ENCODE measurements around the gene CRAT. TPM values are rescaled to one million over a fixed set of nuclear protein-coding genes. Genes with fewer than 3 reads are reported as not detected.
A peak's percentile ranks its signal among the peaks of the same experiment; 100 is the strongest.

CRAT gene
- total RNA-seq, 1 donor from 2014 or later, result 10.1 TPM

- Histone ChIP-seq H4K20me1 (ENCODE audit: low read depth) (peaks cover 4% of the 10 kb centered on the region), H3K4me2 (no peak overlapping the region), H3K36me3 (no peaks in the 10 kb centered on the region), H2AFZ (replicated peaks) (no peak overlapping the region), H3K27me3 (no peaks in the 10 kb centered on the region), H3K9me3 (ENCODE audit: low read depth) (no peaks in the 10 kb centered on the region), H3K4me1 (peaks cover 7% of the 10 kb centered on the region), H3K27ac (no peak overlapping the region), H3F3A (ENCODE audit: low read depth) (no peaks in the 10 kb centered on the region), H3K4me3 (no peak overlapping the region), H3K9ac (no peak overlapping the region), H3K79me2 (ENCODE audit: low read depth) (peaks cover 25% of the 10 kb centered on the region)
- Mint-ChIP-seq H3K27ac (no peak overlapping the region), H3K4me3 (no peak overlapping the region), H3K9me3 (no peaks in the 10 kb centered on the region), H3K4me1 (peaks cover 13% of the 10 kb centered on the region), H3K36me3 (no peaks in the 10 kb centered on the region), H3K27me3 (ENCODE audit: insufficient read depth, low read depth) (peaks cover 8% of the 10 kb centered on the region)
- TF ChIP-seq EZH2phosphoT487 (IDR thresholded peaks at IDR 0.05), result no peak
- no peak for TF ChIP-seq CTCF (IDR thresholded peaks at IDR 0.05)
- TF ChIP-seq EZH2 (IDR thresholded peaks at IDR 0.05), result no peak
- DNase-seq (ENCODE audit: low spot score), result no peak
Measured at GRCh38 chr9:129077236-129077635, 33.4 kb downstream of the CRAT start.

DNA sequence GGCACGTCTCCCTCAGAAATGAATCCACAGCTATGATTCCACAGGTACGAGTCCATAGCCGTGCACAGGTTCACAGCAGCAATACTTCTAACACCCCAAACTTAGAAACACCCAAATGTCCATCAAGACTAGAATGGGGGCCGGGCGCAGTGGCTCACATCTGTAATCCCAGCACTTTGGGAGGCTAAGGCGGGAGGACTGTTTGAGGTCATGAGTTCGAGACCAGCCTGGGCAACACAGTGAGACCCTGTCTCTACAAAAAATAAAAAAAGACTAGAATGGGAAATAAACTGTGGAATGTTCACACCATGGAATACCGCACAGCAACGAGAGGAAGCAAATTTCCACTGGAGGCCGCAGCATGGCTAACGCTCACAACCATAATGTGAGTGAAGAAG is 34.0 kb downstream of the CRAT start:
- H3K27ac ChIP-seq, result no peak overlapping the region
- H3K27ac Mint-ChIP-seq, result no peak overlapping the region
- no peaks in the 10 kb centered on the region for H4K20me1 ChIP-seq (ENCODE audit: low read depth)
- H3K9ac ChIP-seq, result no peak overlapping the region
- H3K27me3 ChIP-seq, result no peaks in the 10 kb centered on the region
- no peaks in the 10 kb centered on the region for H3F3A ChIP-seq (ENCODE audit: low read depth)
- no peaks in the 10 kb centered on the region for H3K9me3 Mint-ChIP-seq
- TF ChIP-seq CTCF (IDR thresholded peaks at IDR 0.05), result no peak
- no peak for TF ChIP-seq EZH2 (IDR thresholded peaks at IDR 0.05)
- no peak for TF ChIP-seq EZH2phosphoT487 (IDR thresholded peaks at IDR 0.05)
- H2AFZ ChIP-seq (replicated peaks), result no peak overlapping the region
- H3K9me3 ChIP-seq (ENCODE audit: low read depth), result no peaks in the 10 kb centered on the region
- peaks cover 19% of the 10 kb centered on the region for H3K79me2 ChIP-seq (ENCODE audit: low read depth)
- peaks cover 8% of the 10 kb centered on the region for H3K27me3 Mint-ChIP-seq (ENCODE audit: insufficient read depth, low read depth)
- DNase-seq (ENCODE audit: low spot score), result no peak
- peaks cover 13% of the 10 kb centered on the region for H3K4me1 Mint-ChIP-seq
- H3K4me3 Mint-ChIP-seq, result peak overlapping the region; percentile 48
- H3K4me3 ChIP-seq, result no peak overlapping the region
- no peak overlapping the region for H3K4me2 ChIP-seq
- H3K4me1 ChIP-seq, result peaks cover under 1% of the 10 kb centered on the region
- no peaks in the 10 kb centered on the region for H3K36me3 ChIP-seq
- H3K36me3 Mint-ChIP-seq, result no peaks in the 10 kb centered on the region

DNA sequence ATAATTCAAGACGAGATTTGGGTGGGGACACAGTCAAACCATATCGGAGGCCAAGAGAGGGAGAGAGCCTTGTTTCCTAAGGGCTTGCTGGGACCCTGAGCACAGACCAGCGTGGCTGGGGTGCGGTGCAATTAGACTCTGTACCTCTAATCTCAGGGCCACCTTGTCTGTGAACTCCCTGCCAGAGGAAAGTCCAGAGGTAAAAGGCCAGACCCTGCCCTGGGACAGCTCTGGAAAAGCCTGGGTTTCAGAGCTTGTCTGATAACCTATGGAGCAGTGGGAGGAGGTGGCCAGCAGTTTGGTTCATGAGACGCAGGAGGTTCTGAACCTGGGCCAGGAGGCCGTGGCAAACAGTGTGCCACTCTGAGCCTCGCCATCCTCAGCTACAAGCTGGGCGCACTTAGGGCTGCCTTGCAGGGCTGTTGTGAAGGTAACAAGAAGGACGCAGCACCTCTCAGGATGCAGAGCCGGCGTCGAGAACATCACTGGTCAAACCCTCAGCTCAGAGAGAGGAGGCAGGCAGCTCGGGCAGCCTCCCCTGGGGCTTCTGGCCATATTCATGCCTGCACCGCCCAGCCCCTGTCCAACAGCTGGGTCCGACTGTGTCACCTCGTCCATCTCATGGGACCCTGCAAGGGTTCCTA is 34.5 kb downstream of the CRAT start:
- peaks cover 15% of the 10 kb centered on the region for H3K79me2 ChIP-seq (ENCODE audit: low read depth)
- no peaks in the 10 kb centered on the region for H3K36me3 Mint-ChIP-seq
- H3K27me3 ChIP-seq, result no peaks in the 10 kb centered on the region
- H3K4me1 ChIP-seq, result no peaks in the 10 kb centered on the region
- H3K27ac Mint-ChIP-seq, result no peak overlapping the region
- H3K4me3 ChIP-seq, result no peak overlapping the region
- H3K4me1 Mint-ChIP-seq, result peaks cover 13% of the 10 kb centered on the region
- DNase-seq (ENCODE audit: low spot score), result no peak
- no peaks in the 10 kb centered on the region for H4K20me1 ChIP-seq (ENCODE audit: low read depth)
- no peak overlapping the region for H3K4me2 ChIP-seq
- H2AFZ ChIP-seq (replicated peaks), result no peak overlapping the region
- H3K27me3 Mint-ChIP-seq (ENCODE audit: insufficient read depth, low read depth), result peaks cover 8% of the 10 kb centered on the region
- no peak overlapping the region for H3K9ac ChIP-seq
- TF ChIP-seq EZH2phosphoT487 (IDR thresholded peaks at IDR 0.05), result no peak
- no peak for TF ChIP-seq EZH2 (IDR thresholded peaks at IDR 0.05)
- no peak for TF ChIP-seq CTCF (IDR thresholded peaks at IDR 0.05)
- H3K27ac ChIP-seq, result no peak overlapping the region
- peak overlapping the region; percentile 48 for H3K4me3 Mint-ChIP-seq
- no peaks in the 10 kb centered on the region for H3K9me3 Mint-ChIP-seq
- no peaks in the 10 kb centered on the region for H3K9me3 ChIP-seq (ENCODE audit: low read depth)
- H3F3A ChIP-seq (ENCODE audit: low read depth), result no peaks in the 10 kb centered on the region
- no peaks in the 10 kb centered on the region for H3K36me3 ChIP-seq

Measured in neural progenitor cell (in vitro differentiated cells).